A549 (cell line): ENCODE measurements around the gene FAM3C.

Experiments
- BHLHE40 ChIP-seq: IDR thresholded peaks from 2 replicates; pipeline ENCODE4 v1.6.1; 2012; ENCODE audit warnings: low read depth, low read length, inconsistent platforms
- CEBPB ChIP-seq, 2 experiments: fragments of >200 bp in 1 of 2; sonication (Bioruptor Twin) in 1 of 2; formaldehyde crosslinking in 1 of 2; IDR thresholded peaks; 2 replicates each; pipeline ENCODE4 v1.6.1; 2012 to 2016
- CTCF ChIP-seq: fragments of >200 bp; sonication (Bioruptor Twin); formaldehyde crosslinking; IDR thresholded peaks from 3 replicates; pipeline ENCODE4 v1.5.1; 2016
- HMGXB4 ChIP-seq: fragments of 250-450 bp; sonication (Bioruptor Pico); IDR thresholded peaks from 2 replicates; pipeline ENCODE4 v1.5.0; 2021; ENCODE audit warnings: mild to moderate bottlenecking, moderate library complexity, borderline replicate concordance
- MAX ChIP-seq: IDR thresholded peaks from 2 replicates; pipeline ENCODE4 v1.6.1; 2012
- MAZ ChIP-seq: fragments of 150-350 bp; IDR thresholded peaks from 2 replicates; pipeline ENCODE4 v1.6.1; 2014; ENCODE audit warnings: antibody characterized with exemption, low read depth, low read length, borderline replicate concordance
- MYC ChIP-seq: IDR thresholded peaks from 2 replicates; pipeline ENCODE4 v1.6.1; 2012; ENCODE audit warnings: mild to moderate bottlenecking, inconsistent platforms, low read length, improper control_type of control experiment, borderline replicate concordance
- POLR2A ChIP-seq: IDR thresholded peaks from 2 replicates; pipeline ENCODE4 v1.6.1; 2012; ENCODE audit warnings: mild to moderate bottlenecking, low read length
- RAD21 ChIP-seq, 2 experiments: fragments of >200 bp in 1 of 2; sonication (Bioruptor Twin) in 1 of 2; formaldehyde crosslinking in 1 of 2; IDR thresholded peaks in 1 of 2; conservative IDR thresholded peaks in 1 of 2; 2 replicates in 1 of 2; 3 replicates in 1 of 2; pipeline ENCODE4 v1.6.1; 2012 to 2018; ENCODE audit warnings: inconsistent platforms in 1 of 2
- REST ChIP-seq: fragments of 200-600 bp; sonication (generic); IDR thresholded peaks from 2 replicates; pipeline ENCODE4 v1.6.1; 2016; ENCODE audit warnings: antibody characterized with exemption, mild to moderate bottlenecking, moderate library complexity
- SMC3 ChIP-seq: fragments of >200 bp; sonication (Bioruptor Twin); formaldehyde crosslinking; IDR thresholded peaks from 3 replicates; pipeline ENCODE4 v1.6.1; 2018; ENCODE audit warnings: inconsistent platforms
- USF2 ChIP-seq: fragments of 450-650 bp; IDR thresholded peaks from 2 replicates; pipeline ENCODE4 v1.6.1; 2014; ENCODE audit warnings: antibody characterized with exemption
- ZNF302 ChIP-seq: fragments of 250-450 bp; sonication (Bioruptor Pico); IDR thresholded peaks from 2 replicates; pipeline ENCODE4 v1.9.0; 2021; ENCODE audit warnings: inconsistent platforms, mild to moderate bottlenecking, moderate library complexity

GRCh38 chr7:121406461-121406860 lies 10.4 kb upstream of the FAM3C start:
- TF ChIP-seq RAD21 (conservative IDR thresholded peaks at IDR 0.05 in 1 of 2, IDR thresholded peaks at IDR 0.05 in 1 of 2): no peak
- no peak for TF ChIP-seq SMC3
- no peak for TF ChIP-seq MYC
- no peak for TF ChIP-seq CTCF
- TF ChIP-seq POLR2A: no peak
- TF ChIP-seq USF2: no peak
- TF ChIP-seq BHLHE40: no peak
- TF ChIP-seq REST: no peak
- no peak for TF ChIP-seq ZNF302 (CRISPR knock-in tag)
- no peak for TF ChIP-seq MAZ
- TF ChIP-seq MAX: no peak
- TF ChIP-seq CEBPB (IDR thresholded peaks at IDR 0.05): no peak
- no peak for TF ChIP-seq HMGXB4 (CRISPR knock-in tag)
